Measurements from ENCODE around the gene CFD.
A peak's percentile ranks its signal among the peaks of the same experiment; 100 is the strongest.

The CFD gene

DNA sequence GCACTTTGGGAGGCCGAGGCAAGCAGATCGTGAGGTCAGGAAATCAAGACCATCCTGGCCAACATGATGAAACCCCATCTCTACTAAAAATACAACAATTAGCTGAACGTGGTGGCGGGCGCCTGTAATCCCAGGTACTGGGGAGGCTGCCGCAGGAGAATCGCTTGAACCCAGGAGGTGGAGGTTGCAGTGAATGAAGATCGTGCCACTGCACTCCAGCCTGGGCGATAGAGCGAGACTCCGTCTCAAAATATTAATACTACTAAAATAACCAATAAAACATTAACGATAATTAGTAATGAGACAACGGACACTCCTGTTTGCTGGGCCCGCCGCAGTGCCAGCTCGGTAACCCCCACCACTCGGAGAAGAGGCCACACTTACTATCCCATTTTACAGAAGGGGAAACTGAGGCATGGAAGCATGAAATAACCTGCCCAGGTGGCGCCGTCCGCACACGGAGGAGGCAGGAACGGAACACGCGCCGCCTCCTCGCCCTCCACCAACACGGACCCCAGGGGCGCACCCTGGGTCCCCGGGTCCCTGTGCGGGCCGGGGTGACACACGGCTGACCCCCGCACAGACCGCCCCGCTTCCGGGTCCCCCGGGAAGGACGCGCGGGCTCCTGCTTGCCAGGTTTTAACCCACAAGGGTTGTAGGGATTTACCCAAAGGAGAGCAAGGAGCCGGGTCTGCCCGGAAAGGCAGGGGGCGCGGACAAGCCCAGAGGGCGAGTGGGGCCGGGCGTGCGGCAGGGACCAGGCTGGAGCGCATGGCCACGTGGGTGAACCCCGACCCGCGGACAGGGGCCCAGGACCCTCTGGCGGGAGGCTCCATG, 52.0 kb downstream of the CFD start:
- CTCF ChIA-PET, result no interaction called here
- no peak for DNase-seq (ENCODE audit: low read depth, low spot score)
- H3K4me3 ChIP-seq (ENCODE audit: low read depth, low read length), result peak overlapping the region; percentile 30; the same call in 1 of the 2 replicates

DNA sequence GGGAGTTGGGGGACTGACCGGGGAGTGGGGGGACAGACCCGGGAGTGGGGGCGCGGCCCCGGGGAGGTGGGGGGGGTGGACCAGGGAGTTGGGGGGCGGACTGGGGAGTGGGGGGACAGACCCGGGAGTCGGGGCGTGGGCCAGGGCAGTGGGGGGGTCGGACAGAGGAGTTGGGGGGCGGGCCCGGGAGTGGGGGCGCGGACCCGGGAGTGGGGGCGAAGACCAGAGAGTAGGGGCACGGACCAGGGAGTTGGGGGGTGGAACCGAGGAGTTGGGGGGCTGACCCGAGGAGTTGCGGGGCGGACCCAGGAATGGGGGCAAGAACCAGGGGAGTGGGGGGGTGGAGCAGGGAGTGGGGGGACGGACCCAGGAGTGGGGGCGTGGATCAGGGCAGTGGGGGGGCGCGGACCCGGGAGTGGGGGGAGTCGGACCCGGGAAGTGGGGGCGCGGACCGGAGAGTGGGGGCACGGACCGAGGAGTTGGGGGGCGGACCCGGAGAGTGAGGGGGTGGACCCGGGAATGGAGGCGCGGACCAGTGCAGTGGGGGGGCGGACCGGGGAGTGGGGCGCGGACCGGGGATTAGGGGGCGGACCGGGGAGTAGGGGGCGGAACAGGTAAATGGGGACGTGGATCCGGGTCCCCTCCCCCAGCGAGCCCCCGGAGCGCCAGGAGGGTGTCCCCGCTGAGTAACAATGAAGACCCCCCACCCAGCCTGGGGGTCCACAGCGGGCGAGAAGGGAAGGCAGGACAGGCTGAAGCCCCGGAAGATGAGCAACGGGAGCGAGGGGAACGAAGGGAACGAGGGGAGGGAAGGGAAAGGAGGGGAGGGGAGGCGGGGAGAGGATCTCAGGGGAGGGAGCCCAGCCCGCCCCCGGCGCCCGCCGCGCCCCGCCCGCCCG, 53.0 kb downstream of the CFD start:
- ChIA-PET POLR2A (no interaction called here), CTCF (no interaction called here)
- TF ChIP-seq, protein P1, sequence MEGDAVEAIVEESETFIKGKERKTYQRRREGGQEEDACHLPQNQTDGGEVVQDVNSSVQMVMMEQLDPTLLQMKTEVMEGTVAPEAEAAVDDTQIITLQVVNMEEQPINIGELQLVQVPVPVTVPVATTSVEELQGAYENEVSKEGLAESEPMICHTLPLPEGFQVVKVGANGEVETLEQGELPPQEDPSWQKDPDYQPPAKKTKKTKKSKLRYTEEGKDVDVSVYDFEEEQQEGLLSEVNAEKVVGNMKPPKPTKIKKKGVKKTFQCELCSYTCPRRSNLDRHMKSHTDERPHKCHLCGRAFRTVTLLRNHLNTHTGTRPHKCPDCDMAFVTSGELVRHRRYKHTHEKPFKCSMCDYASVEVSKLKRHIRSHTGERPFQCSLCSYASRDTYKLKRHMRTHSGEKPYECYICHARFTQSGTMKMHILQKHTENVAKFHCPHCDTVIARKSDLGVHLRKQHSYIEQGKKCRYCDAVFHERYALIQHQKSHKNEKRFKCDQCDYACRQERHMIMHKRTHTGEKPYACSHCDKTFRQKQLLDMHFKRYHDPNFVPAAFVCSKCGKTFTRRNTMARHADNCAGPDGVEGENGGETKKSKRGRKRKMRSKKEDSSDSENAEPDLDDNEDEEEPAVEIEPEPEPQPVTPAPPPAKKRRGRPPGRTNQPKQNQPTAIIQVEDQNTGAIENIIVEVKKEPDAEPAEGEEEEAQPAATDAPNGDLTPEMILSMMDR (IDR thresholded peaks at IDR 0.05; ENCODE audit: insufficient read depth, low read length, missing control alignments), result no peak
- DNase-seq (ENCODE audit: low read depth, low spot score), result no peak
- peak overlapping the region; percentile 88 for H3K4me3 ChIP-seq (ENCODE audit: low read depth, low read length)

More for the DNA sequence above, 52.0 kb downstream of the CFD start:
- TF ChIP-seq, protein P1 (IDR thresholded peaks at IDR 0.05; ENCODE audit: insufficient read depth, low read length, missing control alignments), result no peak
- POLR2A ChIA-PET, result no interaction called here
